GM19452 (cell line): ENCODE measurements around the gene OBSCN.
"Not testable (repeated sequence)": the region's sequence is repeated elsewhere in the genome, so short reads cannot be mapped to it uniquely, and the experiment has no call there.

Experiments used
- ATAC-seq: cut with Tn5 transposase; IDR thresholded peaks from one replicate; pipeline ENCODE4 v1.9.1; 2021; ENCODE audit not compliant: unreplicated experiment

Gene OBSCN

DNA sequence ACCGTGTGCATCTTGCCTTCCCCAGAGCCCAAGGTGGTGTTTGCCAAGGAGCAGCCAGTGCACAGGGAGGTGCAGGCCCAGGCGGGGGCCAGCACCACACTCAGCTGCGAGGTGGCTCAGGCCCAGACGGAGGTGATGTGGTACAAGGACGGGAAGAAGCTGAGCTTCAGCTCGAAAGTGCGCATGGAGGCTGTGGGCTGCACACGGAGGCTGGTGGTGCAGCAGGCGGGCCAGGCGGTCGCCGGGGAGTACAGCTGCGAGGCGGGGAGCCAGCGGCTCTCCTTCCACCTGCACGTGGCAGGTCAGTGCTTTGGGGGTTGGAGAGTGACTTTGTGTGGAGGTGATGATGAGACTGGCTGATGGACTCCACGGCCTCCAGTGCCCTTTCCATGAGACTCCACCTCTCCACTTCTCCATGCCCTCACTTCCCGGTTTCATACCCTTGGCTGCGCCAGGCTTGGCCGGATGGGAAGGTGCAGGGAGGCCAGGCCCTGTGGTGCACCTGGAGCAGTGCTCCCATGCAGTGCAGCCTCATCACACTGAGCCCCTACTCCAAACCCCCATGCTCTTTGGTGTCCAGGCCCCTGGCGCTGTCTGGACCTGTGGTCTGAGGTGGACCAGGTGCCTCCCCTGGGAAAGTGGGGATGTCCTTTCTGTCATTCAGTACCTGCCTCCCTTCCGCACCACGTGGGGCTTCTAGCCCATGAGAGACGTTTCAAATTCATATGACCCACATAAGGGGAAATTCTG, 49.0 kb downstream of the OBSCN start:
- no peak for ATAC-seq

DNA sequence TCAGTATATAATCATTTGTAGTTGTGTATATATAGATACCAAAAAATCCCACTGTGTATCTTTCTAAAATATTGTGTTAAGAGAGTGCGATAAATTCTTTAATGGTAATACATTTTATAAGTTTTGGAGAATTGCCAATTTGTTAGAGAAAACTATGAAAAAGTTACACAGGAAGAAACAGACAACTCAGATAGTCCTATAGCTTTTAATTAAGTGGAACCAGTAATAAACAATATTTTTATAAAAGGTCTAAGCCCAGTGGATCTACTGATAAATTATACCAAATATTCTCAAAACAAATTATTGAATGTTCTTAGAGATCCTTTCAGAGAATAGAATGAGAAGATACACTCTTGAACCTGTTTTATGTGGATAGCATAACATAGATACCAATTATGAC, 50.6 kb downstream of the OBSCN start:
- no peak for ATAC-seq

DNA sequence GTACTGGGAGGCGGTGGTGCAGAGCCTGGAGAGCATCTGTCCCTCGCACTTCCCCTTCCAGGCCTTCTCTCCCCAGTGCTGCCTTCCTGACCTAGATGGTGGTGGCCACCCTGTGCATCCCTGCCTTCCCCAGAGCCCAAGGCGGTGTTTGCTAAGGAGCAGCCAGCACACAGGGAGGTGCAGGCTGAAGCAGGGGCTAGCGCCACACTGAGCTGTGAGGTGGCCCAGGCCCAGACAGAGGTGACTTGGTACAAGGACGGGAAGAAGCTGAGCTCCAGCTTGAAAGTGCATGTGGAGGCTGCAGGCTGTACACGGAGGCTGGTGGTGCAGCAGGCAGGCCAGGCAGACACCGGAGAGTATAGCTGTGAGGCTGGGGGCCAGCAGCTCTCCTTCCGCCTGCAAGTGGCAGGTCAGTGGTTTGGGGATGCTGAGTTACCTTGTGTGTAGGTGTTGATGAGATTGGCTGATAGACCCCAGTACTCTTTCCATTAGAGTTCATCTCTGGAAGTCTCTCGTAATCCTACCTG, 51.6 kb downstream of the OBSCN start:
- ATAC-seq = no peak

DNA sequence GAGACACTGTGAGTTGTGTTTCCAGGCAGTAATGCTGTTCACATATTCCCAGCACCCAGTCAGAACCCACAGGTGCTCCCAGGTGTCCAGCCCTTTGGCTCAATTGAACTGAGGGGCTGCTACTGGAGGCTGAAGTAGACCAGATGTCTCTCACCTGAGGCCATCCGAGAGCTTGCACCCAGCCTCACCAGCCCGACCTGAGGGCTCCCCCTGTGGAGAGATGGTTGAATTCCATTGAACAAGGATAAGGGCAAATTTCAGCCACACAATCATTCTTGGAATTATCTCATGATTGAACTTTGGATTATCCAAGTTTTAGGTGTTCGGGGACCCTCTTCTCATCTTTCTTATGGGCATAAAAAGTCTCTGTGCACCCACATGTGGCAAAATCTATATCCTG, 52.1 kb downstream of the OBSCN start:
- ATAC-seq = no peak

DNA sequence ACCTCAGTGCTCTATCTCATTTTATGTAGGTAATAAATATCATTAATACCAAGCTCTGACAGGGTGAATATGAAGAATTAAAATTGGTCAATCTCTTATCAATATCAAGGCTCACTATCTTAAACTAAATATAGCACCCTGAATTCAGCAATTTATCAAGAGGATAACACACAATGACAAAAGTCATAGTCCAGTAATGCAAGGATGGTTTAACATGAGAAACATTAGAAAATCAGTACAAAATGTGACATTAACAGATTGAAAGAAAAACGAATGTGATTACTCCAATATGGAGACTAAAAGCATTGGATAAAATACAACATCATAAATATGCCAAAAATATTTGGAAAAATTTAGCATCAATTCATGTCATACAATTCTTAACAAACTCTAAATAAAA, 53.9 kb downstream of the OBSCN start:
- no peak for ATAC-seq

DNA sequence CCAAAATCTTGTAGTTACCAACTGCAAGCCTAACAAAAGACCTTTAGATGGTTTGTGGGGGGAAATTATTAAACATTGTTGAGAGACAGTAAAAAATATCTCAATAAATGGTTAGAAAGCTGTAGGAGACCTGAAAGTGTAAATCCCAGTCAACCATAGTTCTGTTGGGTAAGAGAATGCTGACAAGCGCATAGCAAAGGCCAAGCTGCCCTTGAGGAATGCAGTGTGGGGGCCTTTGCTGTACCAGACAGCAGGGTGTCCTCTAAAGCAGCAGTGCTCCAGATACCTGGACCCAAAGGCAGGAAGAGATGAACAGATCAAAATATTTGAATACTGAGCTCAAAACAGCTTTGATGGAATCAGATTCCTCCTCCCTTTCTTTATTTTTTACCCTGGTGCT, 54.6 kb downstream of the OBSCN start:
- no peak for ATAC-seq

DNA sequence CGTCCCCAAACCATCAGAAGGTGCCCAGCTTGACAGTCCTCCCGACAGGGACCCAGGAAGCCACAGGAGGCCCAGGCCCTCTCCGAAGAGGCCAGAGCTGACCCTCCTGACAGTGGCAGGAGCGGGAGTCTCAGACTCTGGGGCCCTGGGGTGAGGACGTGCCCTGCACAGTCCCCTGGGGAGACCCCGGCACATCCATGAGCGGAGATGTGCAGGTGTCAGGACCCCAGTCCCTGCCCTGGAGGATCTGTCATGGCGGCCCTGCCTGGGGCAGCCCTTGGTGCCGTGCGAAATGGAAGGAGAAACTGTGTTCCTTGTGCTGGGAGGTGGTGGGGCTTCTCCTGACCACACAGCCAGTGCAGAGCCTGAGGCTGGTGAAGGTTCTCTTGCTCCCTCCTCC, 55.8 kb downstream of the OBSCN start:
- ATAC-seq = no peak

DNA sequence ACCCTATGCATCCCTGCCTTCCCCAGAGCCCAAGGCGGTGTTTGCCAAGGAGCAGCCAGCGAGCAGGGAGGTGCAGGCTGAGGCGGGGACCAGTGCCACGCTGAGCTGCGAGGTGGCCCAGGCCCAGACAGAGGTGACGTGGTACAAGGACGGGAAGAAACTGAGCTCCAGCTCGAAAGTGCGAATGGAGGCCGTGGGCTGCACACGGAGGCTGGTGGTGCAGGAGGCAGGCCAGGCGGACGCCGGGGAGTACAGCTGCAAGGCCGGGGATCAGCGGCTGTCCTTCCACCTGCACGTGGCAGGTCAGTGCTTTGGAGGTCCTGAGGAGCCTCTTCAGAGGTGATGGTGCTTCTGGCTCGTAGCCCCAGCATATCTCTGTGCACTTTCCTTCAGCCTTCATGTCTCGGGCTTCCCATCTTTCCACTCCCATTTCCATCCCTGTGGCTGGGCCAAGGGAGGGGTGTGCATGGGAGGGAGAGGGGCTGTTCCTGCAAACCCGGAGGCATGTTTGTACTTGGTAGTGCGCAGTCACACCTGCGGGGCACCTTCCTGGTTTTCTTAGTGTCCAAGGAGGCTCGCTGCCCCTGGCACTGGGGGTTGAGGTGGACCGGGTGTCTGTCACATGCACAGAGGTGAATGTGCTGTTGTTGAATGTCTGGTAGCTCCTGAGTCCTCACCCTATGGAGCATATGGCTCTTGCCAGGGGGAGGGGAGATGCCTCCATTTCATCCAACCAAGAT, 56.4 kb downstream of the OBSCN start:
- ATAC-seq = no peak

DNA sequence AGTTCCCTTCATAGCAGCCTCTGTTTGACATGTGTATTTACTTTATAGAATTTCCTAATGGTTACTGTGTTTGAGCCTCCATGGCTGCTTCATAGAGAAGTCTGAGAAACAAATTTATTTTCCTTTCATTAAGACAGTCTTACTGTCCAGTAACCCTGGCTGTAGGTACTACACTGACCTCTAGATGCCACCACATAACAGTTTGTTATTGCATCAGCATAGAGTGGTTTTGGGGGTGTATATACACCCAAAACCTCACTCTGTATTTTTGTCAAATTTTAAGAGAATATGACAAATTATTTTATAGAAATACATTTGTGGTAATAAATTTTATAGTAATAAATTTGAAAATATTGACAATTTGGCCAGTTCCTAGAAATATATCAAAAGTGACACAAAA, 57.3 kb downstream of the OBSCN start:
- no peak for ATAC-seq

DNA sequence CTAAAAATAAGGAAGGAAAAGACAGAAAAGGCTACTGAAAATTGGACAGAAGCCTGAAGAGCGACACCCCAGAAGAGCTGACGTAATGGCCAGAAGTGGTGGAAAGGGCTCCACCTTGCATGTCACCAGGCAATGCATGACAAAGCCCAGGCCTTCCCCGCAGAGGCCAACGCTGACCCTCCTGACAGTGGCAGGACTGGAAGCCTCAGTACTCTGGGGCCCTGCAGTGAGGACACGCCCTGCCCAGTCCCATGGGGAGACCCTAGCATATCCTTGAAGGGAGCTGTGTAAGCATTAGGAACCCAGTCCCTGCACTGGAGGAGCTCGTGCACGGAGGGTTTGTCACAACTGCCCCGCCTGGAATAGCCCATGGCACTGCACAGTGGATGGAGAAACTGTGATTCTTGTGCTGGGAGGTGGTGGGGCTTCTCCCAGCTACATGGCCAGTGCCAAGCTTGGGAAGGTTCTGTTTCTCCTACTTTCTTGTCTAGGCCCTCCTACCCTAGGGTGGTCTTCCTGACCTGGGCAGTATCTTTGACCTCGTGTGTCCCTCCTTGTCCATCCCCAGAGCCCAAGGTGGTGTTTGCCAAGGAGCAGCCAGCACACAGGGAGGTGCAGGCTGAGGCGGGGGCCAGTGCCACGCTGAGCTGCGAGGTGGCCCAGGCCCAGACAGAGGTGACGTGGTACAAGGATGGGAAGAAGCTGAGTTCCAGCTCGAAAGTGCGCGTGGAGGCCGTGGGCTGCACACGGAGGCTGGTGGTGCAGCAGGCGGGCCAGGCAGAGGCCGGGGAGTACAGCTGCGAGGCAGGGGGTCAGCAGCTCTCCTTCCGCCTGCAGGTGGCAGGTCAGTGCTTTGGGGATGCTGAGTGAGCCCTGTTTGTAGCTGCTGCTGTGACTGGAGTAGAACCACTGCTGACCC, 60.4 kb downstream of the OBSCN start:
- ATAC-seq = no peak

DNA sequence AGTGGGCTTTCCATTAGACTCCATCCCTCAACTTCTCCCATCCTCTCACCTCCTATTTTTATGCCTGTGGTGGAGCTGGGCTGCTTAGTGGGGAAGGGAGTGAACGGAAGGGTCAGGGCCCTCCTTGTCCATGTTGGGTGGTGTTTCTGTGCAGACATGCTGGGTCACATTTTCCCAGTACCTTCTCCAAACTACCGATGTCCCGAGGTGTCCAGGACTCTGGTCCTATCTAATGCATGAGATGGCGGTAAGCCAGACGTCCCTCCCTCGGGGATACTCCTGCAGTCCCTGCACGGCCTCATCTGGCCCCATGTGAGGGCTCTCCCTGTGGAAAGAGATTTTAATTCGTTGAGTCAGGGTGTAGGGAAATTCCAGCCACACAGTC, 61.0 kb downstream of the OBSCN start:
- no peak for ATAC-seq

DNA sequence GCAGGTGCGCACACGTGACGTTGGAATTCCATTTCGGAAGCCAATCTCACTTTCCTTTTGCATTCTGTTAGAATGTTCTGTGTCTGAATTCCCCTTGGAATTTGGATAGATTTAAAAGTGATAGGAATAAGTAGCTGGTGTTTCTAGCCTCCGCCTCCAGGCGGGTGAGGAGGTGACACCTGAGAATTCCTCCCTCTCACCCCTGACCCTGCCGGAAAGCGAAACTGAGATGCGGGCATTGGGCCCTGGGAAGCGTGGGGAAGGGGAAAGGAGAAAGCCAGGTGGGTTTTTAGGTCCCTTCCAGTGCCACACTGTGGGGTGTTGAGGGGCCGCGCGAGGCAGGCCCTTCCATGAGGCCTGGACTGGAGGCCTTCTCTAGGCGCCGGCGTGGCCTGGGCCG, 61.6 kb downstream of the OBSCN start:
- not testable (repeated sequence) for ATAC-seq

DNA sequence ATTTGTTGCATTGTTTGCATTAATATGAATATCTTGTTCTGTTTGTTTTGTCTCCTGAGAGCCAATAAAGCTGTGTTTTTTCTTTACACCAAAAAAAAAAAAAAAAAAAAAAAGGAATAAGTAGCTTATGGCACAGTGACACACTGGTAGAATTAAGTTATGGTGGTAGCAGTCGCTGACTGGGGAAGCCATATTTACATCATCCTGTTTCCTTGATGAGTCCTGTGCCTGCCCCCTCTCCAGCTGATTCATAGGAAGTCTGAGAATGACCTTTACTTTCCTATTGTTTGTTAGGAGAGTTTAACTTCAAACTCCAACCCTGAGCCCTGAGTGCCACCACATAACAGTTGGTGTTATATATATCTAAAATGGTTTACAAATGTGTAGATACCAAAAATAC, 62.2 kb downstream of the OBSCN start:
- no peak for ATAC-seq

DNA sequence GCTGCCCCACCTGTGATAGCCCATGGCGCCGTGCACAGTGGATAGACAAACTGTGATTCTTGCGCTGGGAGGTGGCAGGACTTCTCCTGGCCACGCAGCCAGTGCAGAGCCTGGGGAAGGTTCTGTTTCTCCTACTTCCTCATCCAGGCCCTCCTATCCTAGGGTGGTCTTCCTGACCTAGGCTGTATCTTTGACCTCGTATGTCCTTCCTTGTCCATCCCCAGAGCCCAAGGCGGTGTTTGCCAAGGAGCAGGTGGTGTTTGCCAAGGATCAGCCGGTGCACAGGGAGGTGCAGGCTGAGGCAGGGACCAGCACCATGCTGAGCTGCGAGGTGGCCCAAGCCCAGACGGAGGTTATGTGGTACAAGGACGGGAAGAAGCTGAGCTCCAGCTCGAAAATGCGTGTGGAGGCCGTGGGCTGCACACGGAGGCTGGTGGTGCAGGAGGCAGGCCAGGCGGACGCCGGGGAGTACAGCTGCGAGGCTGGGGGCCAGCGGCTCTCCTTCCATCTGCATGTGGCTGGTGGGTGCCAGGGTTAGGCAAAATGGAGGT, 63.9 kb downstream of the OBSCN start:
- no peak for ATAC-seq

DNA sequence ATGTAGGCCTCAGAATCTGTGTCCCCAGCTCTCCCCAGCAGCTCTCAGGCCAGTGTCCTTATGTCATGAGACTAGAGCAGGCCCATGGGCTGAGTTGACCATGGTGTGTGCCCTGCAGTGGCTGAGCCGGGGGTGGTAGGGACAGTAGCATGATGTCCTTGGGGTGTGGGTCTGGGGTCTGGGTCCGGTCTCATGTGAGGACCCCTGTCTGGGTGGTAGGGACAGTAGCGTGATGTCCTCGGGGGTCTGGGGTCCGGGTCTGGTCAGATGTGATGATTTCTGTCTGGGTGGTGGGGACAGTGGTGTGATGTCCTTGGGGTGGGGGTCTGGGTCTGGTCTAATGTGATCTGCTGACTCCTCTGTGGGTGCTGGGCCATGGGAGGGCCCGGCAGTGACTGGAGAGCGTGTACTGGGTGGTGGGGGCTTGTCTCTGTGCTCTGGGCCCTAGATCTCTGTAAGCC, 64.5 kb downstream of the OBSCN start:
- no peak for ATAC-seq

DNA sequence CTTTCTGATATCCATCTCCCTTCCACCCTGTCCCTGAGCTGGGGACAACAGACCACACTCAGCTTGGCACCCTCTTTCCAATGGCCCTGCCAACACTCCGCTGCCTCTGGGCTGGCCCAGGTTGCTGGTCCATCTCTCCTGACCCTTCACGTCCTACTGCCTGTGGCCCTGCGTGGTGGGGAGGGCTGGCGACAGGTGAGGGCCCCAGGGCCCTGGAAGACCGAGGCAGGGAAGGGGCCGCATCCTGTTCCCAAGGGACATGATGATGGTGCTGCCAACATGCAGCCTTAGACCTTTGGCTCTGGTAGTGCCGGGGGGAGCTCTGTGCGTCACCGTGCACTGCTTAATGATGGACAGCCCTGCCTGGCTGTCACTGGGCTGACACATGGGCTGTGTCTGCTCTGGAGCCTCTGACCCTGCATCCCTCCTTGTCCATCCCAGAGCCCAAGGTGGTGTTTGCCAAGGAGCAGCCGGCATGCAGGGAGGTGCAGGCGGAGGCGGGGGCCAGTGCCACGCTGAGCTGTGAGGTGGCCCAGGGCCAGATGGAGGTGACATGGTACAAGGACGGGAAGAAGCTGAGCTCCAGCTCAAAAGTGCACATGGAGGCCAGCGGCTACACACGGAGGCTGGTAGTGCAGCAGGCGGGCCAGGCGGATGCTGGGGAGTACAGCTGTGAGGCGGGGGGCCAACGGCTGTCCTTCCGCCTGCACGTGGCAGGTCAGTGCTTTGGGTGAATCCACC, 65.2 kb downstream of the OBSCN start:
- ATAC-seq = no peak

DNA sequence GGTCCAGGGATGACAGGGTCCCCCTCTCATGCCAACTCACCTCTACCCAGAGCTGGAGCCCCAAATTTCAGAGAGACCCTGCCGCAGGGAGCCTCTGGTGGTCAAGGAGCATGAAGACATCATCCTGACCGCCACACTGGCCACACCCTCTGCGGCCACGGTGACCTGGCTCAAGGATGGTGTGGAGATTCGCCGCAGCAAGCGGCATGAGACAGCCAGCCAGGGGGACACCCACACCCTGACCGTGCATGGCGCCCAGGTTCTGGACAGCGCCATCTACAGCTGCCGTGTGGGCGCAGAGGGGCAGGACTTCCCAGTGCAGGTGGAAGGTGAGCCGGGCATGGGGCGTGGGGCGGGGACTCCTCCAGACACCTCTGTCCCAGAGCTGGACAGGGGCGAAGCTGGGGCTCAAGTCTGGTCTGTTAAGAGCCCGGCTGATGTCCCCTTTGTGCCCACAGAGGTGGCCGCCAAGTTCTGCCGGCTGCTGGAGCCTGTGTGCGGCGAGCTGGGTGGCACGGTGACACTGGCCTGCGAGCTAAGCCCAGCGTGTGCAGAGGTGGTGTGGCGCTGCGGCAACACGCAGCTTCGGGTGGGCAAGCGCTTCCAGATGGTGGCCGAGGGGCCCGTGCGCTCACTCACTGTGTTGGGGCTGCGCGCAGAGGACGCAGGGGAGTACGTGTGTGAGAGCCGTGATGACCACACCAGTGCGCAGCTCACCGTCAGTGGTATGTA, 66.0 kb downstream of the OBSCN start:
- no peak for ATAC-seq

DNA sequence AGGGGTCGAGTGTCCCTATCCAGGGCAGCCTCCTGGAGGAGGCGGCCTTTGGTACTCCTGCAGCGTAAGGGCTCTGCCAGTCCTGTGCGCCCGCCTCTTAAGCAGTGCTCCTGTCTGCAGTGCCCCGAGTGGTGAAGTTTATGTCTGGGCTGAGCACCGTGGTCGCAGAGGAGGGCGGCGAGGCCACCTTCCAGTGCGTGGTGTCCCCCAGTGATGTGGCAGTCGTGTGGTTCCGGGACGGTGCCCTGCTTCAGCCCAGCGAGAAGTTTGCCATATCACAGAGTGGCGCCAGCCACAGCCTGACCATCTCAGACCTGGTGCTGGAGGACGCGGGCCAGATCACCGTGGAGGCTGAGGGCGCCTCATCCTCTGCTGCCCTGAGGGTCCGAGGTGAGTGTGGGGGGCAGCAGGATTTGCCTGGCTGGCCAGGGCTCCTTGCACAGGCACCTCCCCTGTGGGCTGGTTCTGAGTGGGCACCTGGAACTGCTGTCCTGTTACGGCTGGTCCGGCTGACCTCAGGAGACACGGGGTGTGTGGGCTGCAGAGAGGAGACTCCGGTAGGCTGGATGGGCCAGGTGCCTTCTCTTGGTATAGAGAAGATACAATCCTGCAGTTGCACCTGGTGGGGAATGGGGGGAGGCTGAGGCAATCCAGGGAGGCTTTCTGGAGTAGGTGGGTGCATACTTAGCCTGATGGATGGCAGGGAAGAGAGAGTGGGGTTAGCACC, 66.8 kb downstream of the OBSCN start:
- no peak for ATAC-seq

DNA sequence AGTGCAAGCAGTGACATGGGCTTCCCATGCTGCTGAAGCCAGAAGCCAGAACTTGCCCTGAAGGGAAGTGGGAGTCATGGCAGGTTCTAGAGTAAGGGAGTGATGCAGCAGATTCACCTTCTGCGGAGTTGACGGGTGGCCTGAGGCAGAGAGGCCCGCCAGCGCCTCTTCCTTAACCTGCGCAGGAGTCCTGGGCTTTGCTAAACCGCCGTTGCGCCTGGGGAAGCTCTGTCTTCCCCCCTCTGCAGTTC, 67.3 kb downstream of the OBSCN start:
- ATAC-seq = no peak
